ENCODE data around the gene TNFRSF25.
"Not testable (repeated sequence)": the region's sequence is repeated elsewhere in the genome, so short reads cannot be mapped to it uniquely, and the experiment has no call there.

The TNFRSF25 gene

DNA sequence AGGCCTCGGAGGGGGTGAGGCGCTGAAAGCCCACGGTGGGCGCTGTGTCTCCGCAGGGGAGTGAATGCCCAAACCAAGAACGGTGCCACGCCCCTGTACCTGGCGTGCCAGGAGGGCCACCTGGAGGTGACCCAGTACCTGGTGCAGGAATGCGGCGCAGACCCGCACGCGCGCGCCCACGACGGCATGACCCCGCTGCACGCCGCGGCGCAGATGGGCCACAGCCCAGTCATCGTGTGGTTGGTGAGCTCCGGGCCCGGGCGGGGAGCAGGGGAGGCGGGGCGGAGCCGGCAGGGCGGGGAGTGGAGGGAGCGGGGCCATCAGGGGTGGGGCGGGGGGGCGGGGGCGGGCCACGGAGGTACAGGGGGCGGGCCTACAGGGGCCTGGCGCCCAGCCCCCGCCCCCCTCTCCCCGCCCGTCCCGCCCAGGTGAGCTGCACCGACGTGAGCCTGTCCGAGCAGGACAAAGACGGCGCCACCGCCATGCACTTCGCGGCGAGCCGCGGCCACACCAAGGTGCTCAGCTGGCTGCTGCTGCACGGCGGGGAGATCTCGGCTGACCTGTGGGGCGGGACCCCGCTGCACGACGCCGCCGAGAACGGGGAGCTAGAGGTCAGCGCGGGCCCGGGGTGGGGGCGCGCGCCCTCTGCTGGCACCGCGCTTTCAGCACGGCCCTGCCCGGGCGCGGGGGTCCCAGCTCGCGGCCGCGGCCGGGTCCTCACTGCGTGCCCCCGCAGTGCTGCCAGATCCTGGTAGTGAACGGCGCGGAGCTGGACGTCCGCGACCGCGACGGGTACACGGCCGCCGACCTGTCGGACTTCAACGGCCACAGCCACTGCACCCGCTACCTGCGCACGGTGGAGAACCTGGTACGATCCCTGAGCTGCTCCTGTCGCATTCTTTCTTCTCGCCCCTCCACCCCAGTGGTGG lies 25.5 kb downstream of the TNFRSF25 start:
- TF ChIP-seq, protein P1, sequence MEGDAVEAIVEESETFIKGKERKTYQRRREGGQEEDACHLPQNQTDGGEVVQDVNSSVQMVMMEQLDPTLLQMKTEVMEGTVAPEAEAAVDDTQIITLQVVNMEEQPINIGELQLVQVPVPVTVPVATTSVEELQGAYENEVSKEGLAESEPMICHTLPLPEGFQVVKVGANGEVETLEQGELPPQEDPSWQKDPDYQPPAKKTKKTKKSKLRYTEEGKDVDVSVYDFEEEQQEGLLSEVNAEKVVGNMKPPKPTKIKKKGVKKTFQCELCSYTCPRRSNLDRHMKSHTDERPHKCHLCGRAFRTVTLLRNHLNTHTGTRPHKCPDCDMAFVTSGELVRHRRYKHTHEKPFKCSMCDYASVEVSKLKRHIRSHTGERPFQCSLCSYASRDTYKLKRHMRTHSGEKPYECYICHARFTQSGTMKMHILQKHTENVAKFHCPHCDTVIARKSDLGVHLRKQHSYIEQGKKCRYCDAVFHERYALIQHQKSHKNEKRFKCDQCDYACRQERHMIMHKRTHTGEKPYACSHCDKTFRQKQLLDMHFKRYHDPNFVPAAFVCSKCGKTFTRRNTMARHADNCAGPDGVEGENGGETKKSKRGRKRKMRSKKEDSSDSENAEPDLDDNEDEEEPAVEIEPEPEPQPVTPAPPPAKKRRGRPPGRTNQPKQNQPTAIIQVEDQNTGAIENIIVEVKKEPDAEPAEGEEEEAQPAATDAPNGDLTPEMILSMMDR (conservative IDR thresholded peaks at IDR 0.05; ENCODE audit: low read depth, low read length) = peak; percentile 35
- Histone ChIP-seq H3K4me1 (ENCODE audit: low read depth, poor library complexity, severe bottlenecking) (no peaks in the 10 kb centered on the region), H3K27ac (no peak overlapping the region), H3K27me3 (ENCODE audit: insufficient read depth, low read depth) (peaks cover 77% of the 10 kb centered on the region), H3K36me3 (ENCODE audit: insufficient read depth) (no peaks in the 10 kb centered on the region), H3K4me3 (IDR thresholded peaks at IDR 0.05; ENCODE audit: insufficient read depth, low read depth, low read length) (no peak overlapping the region), H3K4me2 (peak overlapping the region; percentile 30), H2AFZ (ENCODE audit: low read depth) (peak overlapping the region; percentile 54), H3K79me2 (ENCODE audit: insufficient read depth, low read depth) (no peaks in the 10 kb centered on the region), H3K9ac (no peak overlapping the region), H4K20me1 (ENCODE audit: insufficient read depth) (no peaks in the 10 kb centered on the region)

GRCh38 chr1:6438047-6438525 lies 27.9 kb downstream of the TNFRSF25 start:
- H3K36me3 ChIP-seq (ENCODE audit: insufficient read depth) = no peaks in the 10 kb centered on the region
- H3K4me2 ChIP-seq = no peak overlapping the region
- H3K4me3 ChIP-seq (IDR thresholded peaks at IDR 0.05; ENCODE audit: insufficient read depth, low read depth, low read length) = no peak overlapping the region
- peaks cover 88% of the 10 kb centered on the region for H3K27me3 ChIP-seq (ENCODE audit: insufficient read depth, low read depth)
- H3K9ac ChIP-seq = no peak overlapping the region
- no peak overlapping the region for H2AFZ ChIP-seq (ENCODE audit: low read depth)
- no peaks in the 10 kb centered on the region for H4K20me1 ChIP-seq (ENCODE audit: insufficient read depth)
- no peaks in the 10 kb centered on the region for H3K4me1 ChIP-seq (ENCODE audit: low read depth, poor library complexity, severe bottlenecking)
- TF ChIP-seq, protein P1 (conservative IDR thresholded peaks at IDR 0.05; ENCODE audit: low read depth, low read length) = peak; percentile 91
- no peak overlapping the region for H3K27ac ChIP-seq
- H3K79me2 ChIP-seq (ENCODE audit: insufficient read depth, low read depth) = no peaks in the 10 kb centered on the region

DNA sequence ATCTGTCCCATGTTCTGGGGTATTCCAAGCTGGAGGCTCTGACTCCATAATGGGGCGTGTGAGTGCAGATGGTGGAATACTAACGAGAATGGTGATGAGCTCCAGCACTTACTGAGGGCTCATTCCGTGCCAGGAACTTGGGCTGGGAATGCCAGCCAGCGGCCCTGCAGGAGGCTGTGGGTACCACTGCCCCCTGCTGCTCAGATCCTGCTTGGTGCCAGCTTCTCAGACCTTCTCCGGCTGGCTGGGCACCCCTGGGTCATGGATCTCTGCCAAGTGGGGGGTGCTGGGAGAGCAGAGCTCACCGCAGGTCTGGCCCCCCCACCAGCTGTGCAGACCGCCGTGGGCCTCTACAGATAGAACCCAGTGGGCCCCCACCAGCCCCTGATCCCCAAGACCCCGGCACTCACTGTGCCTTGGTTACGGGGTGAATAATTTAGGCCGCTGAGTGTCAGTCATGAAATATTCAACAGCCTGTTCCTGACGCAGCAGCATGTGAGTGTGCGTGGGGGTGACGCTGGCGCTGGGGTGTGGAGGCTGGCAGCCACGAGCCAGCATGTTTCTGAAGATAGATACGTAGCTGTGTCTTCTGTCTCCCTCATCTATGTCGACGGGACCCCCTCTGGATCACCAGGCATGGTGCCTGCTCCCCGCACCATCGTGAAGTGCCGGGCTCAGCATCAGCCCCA lies 28.8 kb downstream of the TNFRSF25 start:
- not testable (repeated sequence) for H3K4me3 ChIP-seq (IDR thresholded peaks at IDR 0.05; ENCODE audit: insufficient read depth, low read depth, low read length); H2AFZ ChIP-seq (ENCODE audit: low read depth); H3K4me2 ChIP-seq; H3K79me2 ChIP-seq (ENCODE audit: insufficient read depth, low read depth); H3K27ac ChIP-seq; H4K20me1 ChIP-seq (ENCODE audit: insufficient read depth); H3K4me1 ChIP-seq (ENCODE audit: low read depth, poor library complexity, severe bottlenecking); H3K36me3 ChIP-seq (ENCODE audit: insufficient read depth); H3K9ac ChIP-seq
- TF ChIP-seq, protein P1 (conservative IDR thresholded peaks at IDR 0.05; ENCODE audit: low read depth, low read length) = peak; percentile 24; the same call in 1 of the 2 replicates
- peaks cover 89% of the 10 kb centered on the region for H3K27me3 ChIP-seq (ENCODE audit: insufficient read depth, low read depth)

DNA sequence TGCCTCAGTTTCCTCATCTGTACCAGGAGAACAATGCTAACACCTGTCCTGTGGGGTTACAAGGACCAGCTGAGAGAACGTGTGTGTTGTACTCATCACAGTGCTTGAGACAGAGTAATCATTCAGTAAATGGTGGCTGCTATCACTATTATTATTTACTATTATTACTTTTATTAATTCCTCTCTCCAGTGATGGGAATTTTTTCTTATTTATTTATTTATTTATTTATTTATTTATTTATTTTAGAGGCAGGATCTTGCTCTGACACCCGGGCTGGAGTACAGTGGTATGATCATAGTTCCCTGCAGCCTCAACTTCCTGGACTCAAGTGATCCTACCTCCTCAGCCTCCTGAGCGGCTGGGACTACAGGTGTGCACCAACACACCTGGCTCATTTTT lies 29.7 kb downstream of the TNFRSF25 start:
- H3K36me3 ChIP-seq (ENCODE audit: insufficient read depth); H3K4me3 ChIP-seq (IDR thresholded peaks at IDR 0.05; ENCODE audit: insufficient read depth, low read depth, low read length); H3K9ac ChIP-seq; H3K27ac ChIP-seq; H3K79me2 ChIP-seq (ENCODE audit: insufficient read depth, low read depth); H3K4me1 ChIP-seq (ENCODE audit: low read depth, poor library complexity, severe bottlenecking); H4K20me1 ChIP-seq (ENCODE audit: insufficient read depth); H2AFZ ChIP-seq (ENCODE audit: low read depth); H3K4me2 ChIP-seq: not testable (repeated sequence)
- H3K27me3 ChIP-seq (ENCODE audit: insufficient read depth, low read depth) = peaks cover 82% of the 10 kb centered on the region

Measured in KMS-11 (cell line).